ENCODE measurements around the gene CACYBP.

GRCh38 chr1:175009532-175009931 is 9.8 kb downstream of the CACYBP start:
- TF ChIP-seq GATA3 (IDR thresholded peaks at IDR 0.05; ENCODE audit: low read depth, low read length), result no peak
- no peak for TF ChIP-seq GATA2 (IDR thresholded peaks at IDR 0.05; ENCODE audit: low read depth, low read length)
